Nucleus accumbens (tissue), 56 donors: Measurements from ENCODE around the gene GNA12.
A peak's percentile ranks its signal among the peaks of the same experiment; 100 is the strongest.

Experiments used
- DNase-seq, 56 donors: peaks; one replicate each; lab custom pipeline; 2025; lab: John Stamatoyannopoulos, UW

The GNA12 gene

DNA sequence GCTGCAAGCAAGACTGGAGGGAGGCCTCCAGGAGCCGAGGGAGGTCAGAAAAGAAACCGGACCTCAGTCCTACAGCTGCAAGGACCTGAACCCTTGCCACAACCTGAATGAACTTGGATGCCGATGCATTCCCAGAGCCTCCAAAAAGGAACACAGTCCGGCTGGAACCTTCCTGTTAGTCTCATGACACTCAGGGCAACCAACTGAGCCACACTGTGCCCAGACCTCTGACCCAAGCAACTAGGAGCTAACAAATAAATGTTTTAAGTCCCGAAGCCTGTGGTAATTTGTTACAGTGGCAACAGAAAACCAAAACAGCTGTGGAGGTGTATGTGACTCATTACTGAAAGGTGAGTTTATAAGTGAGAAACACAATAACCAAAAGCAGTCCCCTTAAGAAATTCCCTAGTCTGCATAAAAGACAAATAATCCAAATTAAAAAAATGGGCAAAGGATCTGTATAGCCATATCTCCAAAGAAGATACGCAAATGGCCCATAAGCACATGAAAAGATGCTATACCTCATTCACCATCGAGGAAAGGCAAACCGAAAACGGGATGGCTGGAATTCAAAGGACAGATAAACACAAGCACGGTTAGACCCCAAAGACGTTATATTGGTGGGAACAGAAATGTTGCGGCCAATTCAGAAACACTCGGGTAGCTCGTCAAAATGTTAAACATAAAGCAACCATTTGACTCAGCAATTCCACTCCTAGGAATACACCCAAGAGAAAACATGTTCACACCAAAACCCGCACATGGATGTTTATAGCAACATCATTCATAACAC is 24.8 kb downstream of the GNA12 start:
- no peak for DNase-seq

DNA sequence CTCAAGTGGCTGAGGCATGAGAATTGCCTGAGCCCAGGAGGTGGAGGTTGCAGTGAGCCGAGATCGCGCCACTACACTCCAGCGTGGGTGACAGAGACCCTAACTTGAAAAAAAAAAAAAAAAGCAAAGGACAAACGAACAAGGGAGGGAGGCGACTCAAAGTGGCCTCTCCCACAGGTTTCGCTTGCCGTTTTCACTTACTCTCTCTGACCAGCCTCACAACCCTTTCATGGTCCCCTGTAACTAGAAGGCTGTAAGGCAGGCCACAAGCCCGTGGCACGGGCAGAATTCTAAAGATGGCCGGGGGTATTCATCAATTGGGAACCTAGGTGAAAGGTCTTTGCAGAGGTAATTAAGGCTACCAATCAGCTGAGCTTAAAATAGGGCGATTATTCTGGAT is 25.5 kb downstream of the GNA12 start:
- no peak for DNase-seq

GRCh38 chr7:2818121-2818520 is 26.0 kb downstream of the GNA12 start:
- no peak for DNase-seq

DNA sequence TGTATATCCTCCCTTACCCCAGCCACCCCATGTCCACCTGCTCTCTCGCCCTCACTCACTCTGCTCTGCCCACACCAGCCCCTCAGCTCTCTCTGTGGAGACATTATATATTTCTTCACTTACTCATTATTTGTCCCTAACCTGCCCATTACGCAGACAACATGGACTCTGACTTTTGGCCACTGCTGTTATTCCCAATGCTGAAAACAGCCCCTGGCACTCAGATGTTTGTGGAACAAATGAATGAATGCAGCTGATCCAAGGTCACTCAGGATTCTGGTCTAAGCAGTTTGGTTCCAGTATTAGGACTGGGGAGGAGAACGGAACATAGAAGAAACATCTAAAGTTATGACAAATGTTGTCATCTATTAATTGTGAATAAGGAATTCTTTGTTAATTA is 26.7 kb downstream of the GNA12 start:
- no peak for DNase-seq

- DNase-seq, result no peak
Observed at GRCh38 chr7:2815875-2816245, 28.2 kb downstream of the GNA12 start.

DNA sequence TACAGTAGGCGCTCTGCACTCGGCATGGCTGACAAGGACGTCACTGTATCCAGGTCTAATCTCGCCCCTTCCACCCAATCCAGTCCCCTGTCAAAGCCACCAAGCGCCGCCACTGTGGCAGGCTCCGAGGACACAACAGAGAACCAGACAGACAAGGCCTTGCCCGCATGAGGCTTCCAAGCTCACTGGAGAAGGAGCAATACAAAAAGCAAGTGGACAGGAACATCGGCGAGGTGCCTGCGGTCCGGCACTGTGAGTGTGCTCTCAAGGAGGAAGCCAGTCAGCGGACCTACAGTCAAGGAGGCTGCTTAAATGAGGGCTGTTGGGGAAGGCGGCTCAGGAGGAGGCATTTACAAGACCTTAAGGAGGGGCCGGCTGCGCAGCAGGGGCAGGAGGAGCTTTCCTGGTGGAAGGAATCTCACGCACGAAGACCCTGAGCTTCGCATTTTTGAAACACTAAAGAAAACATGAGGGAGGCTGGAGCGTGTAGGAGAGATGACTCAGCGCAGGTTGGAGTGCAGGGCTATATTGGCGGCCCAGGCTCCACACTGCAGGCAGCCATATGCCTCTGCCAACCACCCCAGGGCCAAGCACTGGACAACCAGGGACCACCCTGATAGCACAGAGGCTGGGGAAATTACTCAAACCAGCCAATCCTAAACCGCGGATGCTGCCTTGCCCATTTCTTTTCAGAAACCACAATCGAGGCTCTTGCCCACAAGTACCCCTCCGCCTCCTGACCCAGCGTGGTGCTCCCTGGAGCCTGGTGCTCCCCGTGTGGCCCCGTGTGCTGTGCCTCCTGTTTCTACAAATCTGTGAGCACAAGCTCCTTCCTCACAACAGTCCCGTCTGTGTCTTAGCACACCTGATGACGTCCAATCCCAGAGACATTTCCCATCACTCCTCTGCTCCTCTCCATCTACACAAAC is 28.9 kb downstream of the GNA12 start:
- DNase-seq, result no peak

- DNase-seq, result no peak
Observed at GRCh38 chr7:2814186-2814945, 29.7 kb downstream of the GNA12 start.

DNA sequence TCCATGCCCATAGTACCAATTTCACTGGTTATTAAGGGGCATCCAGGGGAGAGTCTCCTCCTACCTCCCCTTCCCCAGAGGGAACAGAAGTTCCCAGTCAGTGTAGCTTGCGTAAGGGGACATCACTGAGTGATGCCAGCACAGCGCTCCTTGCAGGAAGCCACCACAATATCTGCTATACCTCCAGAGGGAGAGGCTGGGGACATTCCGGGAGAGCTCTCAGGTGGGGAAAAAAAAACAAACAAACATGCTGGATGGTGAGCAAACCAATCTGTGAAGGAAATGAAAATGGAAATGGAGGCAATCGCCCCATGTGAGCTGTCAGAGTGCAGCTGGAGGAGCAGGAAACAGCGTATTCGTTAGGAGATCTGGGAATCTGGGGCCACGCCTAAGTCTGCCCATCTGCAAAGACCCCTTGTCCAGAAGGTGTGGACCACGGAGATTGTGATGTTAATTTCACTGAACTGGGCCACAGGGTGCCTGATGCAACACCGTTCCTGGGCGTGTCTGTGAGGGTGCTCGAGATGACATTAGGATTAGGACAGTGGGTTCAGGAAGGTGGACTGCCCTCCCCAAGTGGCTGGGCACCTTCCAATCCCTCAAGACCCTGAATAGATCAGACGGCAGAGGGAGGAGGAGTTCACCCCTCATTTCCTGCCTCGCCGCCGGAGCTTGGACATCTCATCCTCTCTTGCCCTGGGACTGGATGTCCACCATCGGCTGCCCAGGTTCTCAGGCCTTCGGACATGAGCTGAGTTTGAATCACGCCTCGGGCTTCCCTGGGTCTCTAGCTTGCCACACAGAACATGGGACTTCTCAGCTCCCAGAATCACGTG is 30.5 kb downstream of the GNA12 start:
- no peak for DNase-seq

- DNase-seq, result no peak
Observed at GRCh38 chr7:2812831-2813230, 31.3 kb downstream of the GNA12 start.

GRCh38 chr7:2812114-2812487 is 32.0 kb downstream of the GNA12 start:
- no peak for DNase-seq

DNA sequence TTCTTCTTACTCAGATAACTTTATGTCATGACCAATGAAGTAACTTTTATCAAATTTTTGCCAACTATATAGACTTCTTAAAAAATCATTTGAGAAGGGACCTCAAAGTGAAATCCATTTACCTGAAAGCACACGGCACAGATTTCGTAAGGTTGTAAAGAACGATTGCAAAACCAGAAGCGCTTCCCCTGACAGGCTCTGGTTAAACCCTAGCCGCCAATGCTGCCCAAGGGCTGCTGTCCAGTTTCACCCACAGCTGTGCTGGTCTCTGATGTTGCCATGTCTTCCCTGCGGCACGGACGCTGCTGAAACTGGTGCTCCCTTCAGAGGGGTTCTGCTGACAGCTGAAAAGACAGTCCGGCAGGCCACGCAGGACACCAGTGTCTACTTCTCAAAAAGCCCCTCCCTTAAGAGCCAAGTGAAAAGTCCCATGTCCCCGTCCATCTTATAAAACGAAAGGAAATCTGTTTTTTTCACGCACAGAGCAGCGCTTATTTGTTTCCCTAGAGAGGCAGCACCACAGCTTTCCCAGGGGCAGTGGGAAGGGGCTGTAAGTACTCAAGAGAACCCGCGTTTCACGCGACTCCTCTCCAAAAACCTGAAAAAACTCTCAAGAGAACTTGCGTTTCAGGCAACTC is 32.5 kb downstream of the GNA12 start:
- DNase-seq, result no peak

GRCh38 chr7:2810682-2811415 is 33.3 kb downstream of the GNA12 start:
- no peak for DNase-seq

DNA sequence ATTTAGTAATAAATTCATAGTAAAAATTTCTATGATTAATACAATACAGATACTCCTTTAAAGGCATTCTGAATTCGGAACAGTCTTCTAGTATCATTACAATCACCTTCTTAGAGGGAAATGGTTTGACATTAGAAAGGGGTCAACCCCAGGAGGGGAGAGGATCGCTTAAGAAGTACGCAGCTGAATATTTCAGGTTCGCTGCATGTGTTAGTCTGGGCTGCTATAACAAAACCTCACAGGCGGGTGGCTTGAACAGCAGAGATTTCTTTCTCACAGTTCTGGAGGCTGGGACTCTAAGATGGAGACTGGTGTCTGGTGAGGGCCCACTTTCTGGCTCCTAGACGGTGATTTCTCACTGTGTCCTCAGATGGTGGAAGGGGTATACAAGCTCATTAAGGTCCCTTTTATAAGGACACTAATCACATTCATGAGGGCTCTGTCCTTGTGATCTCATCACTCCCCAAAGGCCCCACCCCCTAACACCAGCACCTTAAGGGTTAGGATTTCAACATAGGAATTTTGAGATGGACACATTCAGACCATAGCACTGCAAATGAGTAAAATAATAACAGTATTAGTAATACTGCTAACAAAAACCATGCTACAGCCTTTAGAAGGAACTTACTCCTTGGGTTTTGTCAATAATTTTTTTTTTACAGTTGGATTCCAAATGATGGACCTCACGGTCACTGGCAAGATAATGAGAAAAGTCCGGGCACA is 34.0 kb downstream of the GNA12 start:
- DNase-seq, result no peak

GRCh38 chr7:2808891-2809665 is 35.0 kb downstream of the GNA12 start:
- DNase-seq, result peak in 1 of 56 donors; percentile 25

GRCh38 chr7:2807845-2808772 is 36.0 kb downstream of the GNA12 start:
- DNase-seq, result no peak

GRCh38 chr7:2807460-2807844 is 36.7 kb downstream of the GNA12 start:
- DNase-seq, result no peak
